ENCODE measurements around the gene RRN3.

DNA sequence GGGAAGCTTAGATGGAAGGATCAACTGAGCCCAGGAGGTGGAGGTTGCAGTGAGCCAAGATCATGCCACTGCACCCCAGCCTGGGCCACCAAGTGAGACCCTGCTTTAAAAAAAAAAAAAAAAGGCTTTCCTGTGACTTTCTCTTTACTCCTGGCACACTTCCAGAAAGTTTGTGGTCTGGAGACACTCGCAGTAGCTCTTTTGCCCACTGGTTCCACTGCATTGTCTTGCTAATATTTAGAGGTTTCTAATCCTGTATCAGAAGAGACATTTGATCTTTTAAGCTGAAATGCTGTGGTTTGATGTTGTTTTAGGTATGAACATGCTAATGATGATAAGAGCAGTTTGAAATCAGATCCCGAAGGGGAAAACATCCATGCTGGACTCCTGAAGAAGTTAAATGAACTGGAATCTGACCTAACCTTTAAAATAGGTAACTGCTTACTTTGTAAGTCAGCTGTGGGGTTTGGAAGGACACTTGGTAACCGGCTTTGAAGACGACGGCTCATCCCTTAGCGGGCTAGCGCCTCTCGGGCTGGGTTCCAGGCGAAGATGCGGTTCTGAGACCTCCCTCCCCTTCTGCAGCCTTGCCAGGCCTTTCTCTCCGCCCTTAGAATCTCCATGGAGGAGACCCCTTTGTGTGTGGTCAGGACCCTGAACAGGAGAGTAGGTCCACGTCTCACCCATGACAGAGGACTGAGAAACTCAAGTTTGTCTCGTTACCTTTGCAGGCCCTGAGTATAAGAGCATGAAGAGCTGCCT lies 61.3 kb downstream of the RRN3 start:
- TF ChIP-seq, protein P1, sequence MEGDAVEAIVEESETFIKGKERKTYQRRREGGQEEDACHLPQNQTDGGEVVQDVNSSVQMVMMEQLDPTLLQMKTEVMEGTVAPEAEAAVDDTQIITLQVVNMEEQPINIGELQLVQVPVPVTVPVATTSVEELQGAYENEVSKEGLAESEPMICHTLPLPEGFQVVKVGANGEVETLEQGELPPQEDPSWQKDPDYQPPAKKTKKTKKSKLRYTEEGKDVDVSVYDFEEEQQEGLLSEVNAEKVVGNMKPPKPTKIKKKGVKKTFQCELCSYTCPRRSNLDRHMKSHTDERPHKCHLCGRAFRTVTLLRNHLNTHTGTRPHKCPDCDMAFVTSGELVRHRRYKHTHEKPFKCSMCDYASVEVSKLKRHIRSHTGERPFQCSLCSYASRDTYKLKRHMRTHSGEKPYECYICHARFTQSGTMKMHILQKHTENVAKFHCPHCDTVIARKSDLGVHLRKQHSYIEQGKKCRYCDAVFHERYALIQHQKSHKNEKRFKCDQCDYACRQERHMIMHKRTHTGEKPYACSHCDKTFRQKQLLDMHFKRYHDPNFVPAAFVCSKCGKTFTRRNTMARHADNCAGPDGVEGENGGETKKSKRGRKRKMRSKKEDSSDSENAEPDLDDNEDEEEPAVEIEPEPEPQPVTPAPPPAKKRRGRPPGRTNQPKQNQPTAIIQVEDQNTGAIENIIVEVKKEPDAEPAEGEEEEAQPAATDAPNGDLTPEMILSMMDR (IDR thresholded peaks at IDR 0.05; ENCODE audit: borderline replicate concordance, extremely low read depth, low read length, poor library complexity, severe bottlenecking), result no peak
- no peak for TF ChIP-seq EZH2 (IDR thresholded peaks at IDR 0.05; ENCODE audit: borderline replicate concordance, low read depth, low read length, severe bottlenecking)
